ENCODE data around the gene NPEPPS. TPM values are rescaled to one million over a fixed set of nuclear protein-coding genes. Genes with fewer than 3 reads are reported as not detected.

The NPEPPS gene
- total RNA-seq, 5 donors from 2014 or later (not counting 1 experiment from before 2014, with no cell fraction given) = 92.7 to 106 (median 97.4) TPM

DNA sequence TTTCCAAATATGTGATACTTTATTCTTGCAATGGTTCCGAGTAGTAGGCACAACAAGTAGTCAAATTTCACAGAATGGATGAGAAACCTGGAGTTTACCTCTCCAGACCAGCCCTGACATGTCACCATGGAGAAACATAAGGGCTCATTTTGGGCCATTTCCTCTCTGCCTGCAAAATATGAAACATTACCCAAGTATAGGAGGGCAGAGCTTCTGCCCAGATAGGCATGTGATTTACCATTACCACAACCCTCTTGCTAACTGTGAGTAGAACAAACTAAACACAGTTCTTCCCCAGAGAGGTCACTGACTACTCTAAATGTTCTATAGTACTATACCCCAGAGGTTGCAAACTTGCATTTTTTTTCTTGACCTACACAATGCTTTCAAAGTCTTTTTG is 103.1 kb downstream of the NPEPPS start:
- CTCF ChIA-PET = no interaction called here
- POLR2A ChIA-PET = no interaction called here
- no peak for DNase-seq
- Histone ChIP-seq H3K9me3 (no peaks in the 10 kb centered on the region), H3K36me3 (ENCODE audit: control insufficient read depth in 2 of 2, extremely low read depth in 1 of 2, insufficient read depth in 1 of 2, low read length in 1 of 2) (peaks cover 0 to 10% of the 10 kb centered on the region in 2 donors), H3K4me3 (ENCODE audit: control insufficient read depth in 1 of 2, extremely low read depth in 1 of 2, low read length in 1 of 2) (no peak overlapping the region), H3K27me3 (replicated peaks in 1 of 2; ENCODE audit: control insufficient read depth in 2 of 2, extremely low read depth in 1 of 2, insufficient read depth in 2 of 2, low read length in 1 of 2) (no peaks in the 10 kb centered on the region), H3K4me1 (ENCODE audit: control insufficient read depth in 1 of 2, extremely low read depth in 1 of 2, insufficient read depth in 2 of 2, low read length in 2 of 2) (peaks cover 0 to 6% of the 10 kb centered on the region in 2 experiments), H3K27ac (ENCODE audit: low read length) (no peak overlapping the region)
- no peak overlapping the region for H3K4me3 Mint-ChIP-seq
- ATAC-seq (replicated peaks in 1 of 4) = no peak
- H3K9me3 Mint-ChIP-seq = no peaks in the 10 kb centered on the region
- H3K36me3 Mint-ChIP-seq = peaks cover 12% of the 10 kb centered on the region
- whole genome bisulfite sequencing (ENCODE audit: insufficient coverage) = no CpG with 5 or more reads among the region's 1 CpG
- no peak overlapping the region for H3K27ac Mint-ChIP-seq
- no peaks in the 10 kb centered on the region for H3K27me3 Mint-ChIP-seq
- peaks cover 7 to 11% (median 8%) of the 10 kb centered on the region in 3 donors for H3K4me1 Mint-ChIP-seq

DNA sequence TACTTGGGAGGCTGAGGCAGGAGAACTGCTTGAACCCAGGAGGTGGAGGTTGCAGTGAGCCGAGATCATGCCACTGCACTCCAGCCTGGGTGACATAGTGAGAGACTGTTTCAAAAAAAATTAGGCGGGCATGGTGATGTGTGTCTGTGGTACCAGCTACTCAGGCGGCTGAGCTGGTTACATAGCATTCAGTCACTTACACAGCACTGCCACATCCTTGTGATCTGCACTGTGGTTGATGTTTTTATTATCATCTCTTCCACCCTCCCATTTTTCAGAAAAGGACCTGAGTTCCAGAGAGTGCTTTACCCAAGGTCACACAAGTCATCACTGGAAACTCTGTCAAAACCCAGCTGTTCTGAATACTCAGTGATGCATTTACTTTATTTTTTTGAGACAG is 104.0 kb downstream of the NPEPPS start:
- H3K27me3 ChIP-seq (replicated peaks in 1 of 2; ENCODE audit: control insufficient read depth in 2 of 2, extremely low read depth in 1 of 2, insufficient read depth in 2 of 2, low read length in 1 of 2) = no peaks in the 10 kb centered on the region
- POLR2A ChIA-PET = no interaction called here
- H3K27me3 Mint-ChIP-seq = no peaks in the 10 kb centered on the region
- H3K9me3 ChIP-seq = no peaks in the 10 kb centered on the region
- no peak for ATAC-seq (replicated peaks in 1 of 4)
- CTCF ChIA-PET = interaction anchor here (0.6 kb wide), 2 partner anchors 14 to 19 kb away, joined by 3 to 9 read pairs; no protein-coding TSS in a partner anchor
- peaks cover 0 to 6% of the 10 kb centered on the region in 2 experiments for H3K4me1 ChIP-seq (ENCODE audit: control insufficient read depth in 1 of 2, extremely low read depth in 1 of 2, insufficient read depth in 2 of 2, low read length in 2 of 2)
- no peak overlapping the region for H3K4me3 Mint-ChIP-seq
- H3K27ac Mint-ChIP-seq = no peak overlapping the region
- peaks cover 12% of the 10 kb centered on the region for H3K36me3 Mint-ChIP-seq
- peaks cover 0 to 10% of the 10 kb centered on the region in 2 donors for H3K36me3 ChIP-seq (ENCODE audit: control insufficient read depth in 2 of 2, extremely low read depth in 1 of 2, insufficient read depth in 1 of 2, low read length in 1 of 2)
- WGBS (ENCODE audit: insufficient coverage) = no CpG with 5 or more reads among the region's 3 CpGs
- H3K27ac ChIP-seq (ENCODE audit: low read length) = no peak overlapping the region
- no peaks in the 10 kb centered on the region for H3K9me3 Mint-ChIP-seq
- peaks cover 7 to 11% (median 8%) of the 10 kb centered on the region in 3 donors for H3K4me1 Mint-ChIP-seq
- H3K4me3 ChIP-seq (ENCODE audit: control insufficient read depth in 1 of 2, extremely low read depth in 1 of 2, low read length in 1 of 2) = no peak overlapping the region
- DNase-seq = peak in 2 of 35 experiments; percentile 3 to 16

DNA sequence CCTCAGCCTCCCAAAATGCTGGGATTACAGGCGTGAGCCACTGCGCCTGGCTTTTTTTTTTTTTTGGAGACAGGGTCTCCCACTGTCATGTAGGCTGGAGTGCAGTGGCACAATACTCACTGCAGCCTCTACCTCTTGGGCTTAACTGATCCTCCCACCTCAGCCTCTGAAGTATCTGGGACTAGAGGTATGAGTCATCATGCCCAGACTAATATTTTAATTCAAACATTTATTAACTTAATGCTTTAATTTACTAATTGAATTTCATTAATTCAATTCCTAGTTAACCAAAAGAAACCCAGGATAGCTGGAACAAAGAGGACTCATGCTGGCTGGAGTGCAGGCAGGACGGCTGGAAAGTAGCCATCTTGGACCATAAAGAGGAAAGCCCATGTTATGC is 104.8 kb downstream of the NPEPPS start:
- Mint-ChIP-seq H3K27ac (no peak overlapping the region), H3K4me1 (peaks cover 7 to 11% (median 8%) of the 10 kb centered on the region in 3 donors), H3K36me3 (peaks cover 12% of the 10 kb centered on the region), H3K4me3 (no peak overlapping the region), H3K9me3 (no peaks in the 10 kb centered on the region), H3K27me3 (no peaks in the 10 kb centered on the region)
- ATAC-seq (replicated peaks in 1 of 4) (no peak), DNase-seq (no peak)
- H3K36me3 ChIP-seq (ENCODE audit: control insufficient read depth in 2 of 2, extremely low read depth in 1 of 2, insufficient read depth in 1 of 2, low read length in 1 of 2) = peaks cover 0 to 10% of the 10 kb centered on the region in 2 donors
- no peak overlapping the region for H3K27ac ChIP-seq (ENCODE audit: low read length)
- ChIA-PET CTCF (no interaction called here), POLR2A (no interaction called here)
- H3K27me3 ChIP-seq (replicated peaks in 1 of 2; ENCODE audit: control insufficient read depth in 2 of 2, extremely low read depth in 1 of 2, insufficient read depth in 2 of 2, low read length in 1 of 2) = no peaks in the 10 kb centered on the region
- no peak overlapping the region for H3K4me3 ChIP-seq (ENCODE audit: control insufficient read depth in 1 of 2, extremely low read depth in 1 of 2, low read length in 1 of 2)
- WGBS (ENCODE audit: insufficient coverage) = 95% methylated on average over 3 of the region's 3 CpGs
- H3K4me1 ChIP-seq (ENCODE audit: control insufficient read depth in 1 of 2, extremely low read depth in 1 of 2, insufficient read depth in 2 of 2, low read length in 2 of 2) = peaks cover 0 to 6% of the 10 kb centered on the region in 2 experiments
- no peaks in the 10 kb centered on the region for H3K9me3 ChIP-seq

DNA sequence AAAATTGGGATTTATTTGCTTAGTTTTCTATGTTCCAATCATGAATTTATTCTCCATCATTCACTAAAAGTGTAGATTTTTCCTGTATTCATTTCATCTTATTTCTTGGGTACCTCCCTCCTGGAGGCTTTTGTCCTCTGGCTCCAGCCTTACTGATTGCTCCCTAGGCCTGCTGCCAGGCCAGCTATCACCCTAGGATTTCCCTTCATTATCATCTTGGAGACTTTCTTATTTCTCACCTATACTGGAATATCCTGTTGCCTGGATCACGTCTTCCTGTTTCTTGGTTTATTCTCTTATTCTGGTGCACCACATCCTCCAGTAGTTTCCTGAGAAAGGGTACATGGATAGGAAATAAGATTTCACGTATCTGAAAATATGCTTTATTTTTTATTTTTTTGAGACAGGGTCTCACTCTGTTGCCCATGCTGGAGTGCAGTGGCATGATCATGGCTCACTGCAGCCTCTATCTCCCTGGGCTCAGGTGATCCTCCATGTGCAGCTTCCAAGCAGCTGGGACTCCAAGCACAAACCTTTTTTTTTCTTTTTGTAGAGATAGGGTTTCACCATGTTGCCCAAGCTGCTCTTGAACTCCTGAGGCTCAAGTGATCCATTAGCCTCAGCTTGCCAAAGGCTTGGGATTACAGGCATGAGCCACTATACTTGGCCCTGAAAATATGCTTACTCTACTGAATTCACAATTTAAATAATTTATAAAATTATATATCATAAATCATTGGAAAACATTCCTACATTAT is 105.5 kb downstream of the NPEPPS start:
- CTCF ChIA-PET = no interaction called here
- H3K36me3 ChIP-seq (ENCODE audit: control insufficient read depth in 2 of 2, extremely low read depth in 1 of 2, insufficient read depth in 1 of 2, low read length in 1 of 2) = peaks cover 0 to 10% of the 10 kb centered on the region in 2 donors
- Mint-ChIP-seq H3K27me3 (no peaks in the 10 kb centered on the region), H3K4me3 (no peak overlapping the region), H3K27ac (peak overlapping the region; percentile 13 to 39), H3K4me1 (peaks cover 7 to 11% (median 8%) of the 10 kb centered on the region in 3 donors), H3K9me3 (no peaks in the 10 kb centered on the region), H3K36me3 (peaks cover 8% of the 10 kb centered on the region)
- DNase-seq (no peak), ATAC-seq (replicated peaks in 1 of 4) (no peak)
- H3K9me3 ChIP-seq = no peaks in the 10 kb centered on the region
- POLR2A ChIA-PET = no interaction called here
- peaks cover 0 to 6% of the 10 kb centered on the region in 2 experiments for H3K4me1 ChIP-seq (ENCODE audit: control insufficient read depth in 1 of 2, extremely low read depth in 1 of 2, insufficient read depth in 2 of 2, low read length in 2 of 2)
- H3K4me3 ChIP-seq (ENCODE audit: control insufficient read depth in 1 of 2, extremely low read depth in 1 of 2, low read length in 1 of 2) = no peak overlapping the region
- 60% methylated on average over 1 of the region's 2 CpGs for WGBS (ENCODE audit: insufficient coverage)
- no peaks in the 10 kb centered on the region for H3K27me3 ChIP-seq (replicated peaks in 1 of 2; ENCODE audit: control insufficient read depth in 2 of 2, extremely low read depth in 1 of 2, insufficient read depth in 2 of 2, low read length in 1 of 2)
- no peak overlapping the region for H3K27ac ChIP-seq (ENCODE audit: low read length)

DNA sequence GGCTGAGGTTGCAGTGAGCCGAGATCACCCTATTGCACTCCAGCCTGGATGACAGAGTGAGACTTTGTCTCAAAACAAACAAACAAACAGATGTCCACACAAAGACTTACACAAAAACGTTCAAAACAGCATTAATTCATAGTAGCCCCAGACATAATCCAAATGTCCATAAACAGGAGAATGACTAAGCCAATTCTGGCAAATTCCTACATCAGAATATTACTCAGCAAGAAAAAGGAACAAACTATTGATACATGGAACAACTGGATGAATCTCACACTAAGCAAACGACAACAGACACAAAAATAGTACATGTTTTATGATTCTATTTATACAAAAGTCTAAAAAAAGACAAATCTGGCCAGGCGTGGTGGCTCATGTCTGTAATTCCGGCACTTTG is 108.0 kb downstream of the NPEPPS start:
- H3K27me3 ChIP-seq (replicated peaks in 1 of 2; ENCODE audit: control insufficient read depth in 2 of 2, extremely low read depth in 1 of 2, insufficient read depth in 2 of 2, low read length in 1 of 2) = no peaks in the 10 kb centered on the region
- peaks cover 0 to 6% of the 10 kb centered on the region in 2 experiments for H3K4me1 ChIP-seq (ENCODE audit: control insufficient read depth in 1 of 2, extremely low read depth in 1 of 2, insufficient read depth in 2 of 2, low read length in 2 of 2)
- H3K9me3 ChIP-seq = no peaks in the 10 kb centered on the region
- Mint-ChIP-seq H3K4me1 (peaks cover 7 to 11% (median 8%) of the 10 kb centered on the region in 3 donors), H3K27me3 (no peaks in the 10 kb centered on the region), H3K4me3 (no peak overlapping the region), H3K9me3 (no peaks in the 10 kb centered on the region), H3K36me3 (peaks cover 7% of the 10 kb centered on the region), H3K27ac (no peak overlapping the region)
- ATAC-seq (replicated peaks in 1 of 4) (no peak), DNase-seq (no peak)
- POLR2A ChIA-PET = no interaction called here
- no peak overlapping the region for H3K27ac ChIP-seq (ENCODE audit: low read length)
- no peak overlapping the region for H3K4me3 ChIP-seq (ENCODE audit: control insufficient read depth in 1 of 2, extremely low read depth in 1 of 2, low read length in 1 of 2)
- H3K36me3 ChIP-seq (ENCODE audit: control insufficient read depth in 2 of 2, extremely low read depth in 1 of 2, insufficient read depth in 1 of 2, low read length in 1 of 2) = peaks cover 0 to 7% of the 10 kb centered on the region in 2 donors
- CTCF ChIA-PET = no interaction called here
- 94% methylated on average over 2 of the region's 5 CpGs for WGBS (ENCODE audit: insufficient coverage)

DNA sequence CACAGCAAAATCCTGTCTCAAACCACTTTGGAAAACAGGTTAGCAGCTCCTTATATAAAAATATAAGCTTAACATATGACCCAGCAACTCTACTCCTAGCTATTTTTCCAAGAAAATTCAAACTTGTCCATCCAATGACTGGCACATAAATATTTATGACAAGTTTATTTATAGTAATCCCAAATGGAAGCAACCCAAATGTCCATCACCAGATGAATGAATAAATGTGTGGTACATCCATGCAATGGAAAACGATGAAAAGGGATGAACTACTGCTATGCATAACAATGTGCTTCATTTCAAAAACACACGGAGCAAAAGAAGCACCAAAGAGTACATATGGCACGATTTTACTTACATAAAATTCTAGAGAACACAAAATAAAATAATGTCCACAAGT is 109.2 kb downstream of the NPEPPS start:
- CTCF ChIA-PET = interaction anchor here in 1 of 2 donors (0.9 kb wide), 1 partner anchor 10 kb away, joined by 3 read pairs; the partner anchor contains the start of gene KPNB1
- Mint-ChIP-seq H3K27ac (no peak overlapping the region), H3K9me3 (no peaks in the 10 kb centered on the region), H3K4me3 (no peak overlapping the region), H3K36me3 (peaks cover 4% of the 10 kb centered on the region), H3K27me3 (no peaks in the 10 kb centered on the region), H3K4me1 (peaks cover 7 to 16% (median 8%) of the 10 kb centered on the region in 3 donors)
- POLR2A ChIA-PET = no interaction called here
- Histone ChIP-seq H3K9me3 (no peaks in the 10 kb centered on the region), H3K27me3 (replicated peaks in 1 of 2; ENCODE audit: control insufficient read depth in 2 of 2, extremely low read depth in 1 of 2, insufficient read depth in 2 of 2, low read length in 1 of 2) (no peaks in the 10 kb centered on the region), H3K4me1 (ENCODE audit: control insufficient read depth in 1 of 2, extremely low read depth in 1 of 2, insufficient read depth in 2 of 2, low read length in 2 of 2) (peaks cover 0 to 6% of the 10 kb centered on the region in 2 experiments), H3K36me3 (ENCODE audit: control insufficient read depth in 2 of 2, extremely low read depth in 1 of 2, insufficient read depth in 1 of 2, low read length in 1 of 2) (peaks cover 0 to 5% of the 10 kb centered on the region in 2 donors), H3K27ac (ENCODE audit: low read length) (no peak overlapping the region), H3K4me3 (ENCODE audit: control insufficient read depth in 1 of 2, extremely low read depth in 1 of 2, low read length in 1 of 2) (no peak overlapping the region)
- ATAC-seq (replicated peaks in 1 of 4) (no peak), DNase-seq (no peak)
- WGBS (ENCODE audit: insufficient coverage) = no CpG with 5 or more reads among the region's 3 CpGs

Measured in T-cell (primary cell).